Subcutaneous adipose tissue (tissue), 4 donors: ENCODE measurements around the gene ATCAY. TPM values are rescaled to one million over a fixed set of nuclear protein-coding genes. Genes with fewer than 3 reads are reported as not detected.

Source experiments
- total RNA-seq, 4 donors: library from RNA; depleted of rRNA; stranded (reverse); fragments of >200 nt; gene quantifications; one replicate each; pipeline ENCODE4 v1.1.0, GENCODE V29; 2016
- TF ChIP-seq, protein P1 (sequence below): fragments of 450-650 bp; IDR thresholded peaks from one replicate; pipeline ENCODE4 v1.5.1; 2016; ENCODE audit warnings: low read depth, mild to moderate bottlenecking, control low read depth, antibody characterized with exemption, moderate library complexity

ATCAY gene
- total RNA-seq, 4 donors from 2014 or later = not detected

DNA sequence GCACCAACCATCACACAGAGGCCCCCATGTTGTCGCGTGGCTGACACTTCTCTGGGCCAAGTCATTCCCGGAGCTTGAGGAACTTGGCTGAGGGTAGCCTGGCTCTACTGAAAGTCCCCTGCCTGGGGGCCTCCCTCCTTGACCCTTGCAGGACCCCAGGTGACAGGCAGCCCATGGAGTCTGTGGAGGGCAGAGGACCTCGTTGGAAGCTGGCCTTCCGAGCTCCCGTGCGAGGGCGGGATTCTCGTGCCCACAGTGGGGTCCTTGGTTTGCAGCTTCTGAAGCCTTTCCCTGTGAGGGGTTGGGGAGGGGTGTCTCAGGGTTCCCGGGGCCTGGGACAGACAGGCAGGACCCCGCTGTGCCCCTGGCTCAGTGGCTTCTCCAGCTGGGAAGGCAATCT, 68.8 kb downstream of the ATCAY start:
- TF ChIP-seq, protein P1, sequence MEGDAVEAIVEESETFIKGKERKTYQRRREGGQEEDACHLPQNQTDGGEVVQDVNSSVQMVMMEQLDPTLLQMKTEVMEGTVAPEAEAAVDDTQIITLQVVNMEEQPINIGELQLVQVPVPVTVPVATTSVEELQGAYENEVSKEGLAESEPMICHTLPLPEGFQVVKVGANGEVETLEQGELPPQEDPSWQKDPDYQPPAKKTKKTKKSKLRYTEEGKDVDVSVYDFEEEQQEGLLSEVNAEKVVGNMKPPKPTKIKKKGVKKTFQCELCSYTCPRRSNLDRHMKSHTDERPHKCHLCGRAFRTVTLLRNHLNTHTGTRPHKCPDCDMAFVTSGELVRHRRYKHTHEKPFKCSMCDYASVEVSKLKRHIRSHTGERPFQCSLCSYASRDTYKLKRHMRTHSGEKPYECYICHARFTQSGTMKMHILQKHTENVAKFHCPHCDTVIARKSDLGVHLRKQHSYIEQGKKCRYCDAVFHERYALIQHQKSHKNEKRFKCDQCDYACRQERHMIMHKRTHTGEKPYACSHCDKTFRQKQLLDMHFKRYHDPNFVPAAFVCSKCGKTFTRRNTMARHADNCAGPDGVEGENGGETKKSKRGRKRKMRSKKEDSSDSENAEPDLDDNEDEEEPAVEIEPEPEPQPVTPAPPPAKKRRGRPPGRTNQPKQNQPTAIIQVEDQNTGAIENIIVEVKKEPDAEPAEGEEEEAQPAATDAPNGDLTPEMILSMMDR = no peak

DNA sequence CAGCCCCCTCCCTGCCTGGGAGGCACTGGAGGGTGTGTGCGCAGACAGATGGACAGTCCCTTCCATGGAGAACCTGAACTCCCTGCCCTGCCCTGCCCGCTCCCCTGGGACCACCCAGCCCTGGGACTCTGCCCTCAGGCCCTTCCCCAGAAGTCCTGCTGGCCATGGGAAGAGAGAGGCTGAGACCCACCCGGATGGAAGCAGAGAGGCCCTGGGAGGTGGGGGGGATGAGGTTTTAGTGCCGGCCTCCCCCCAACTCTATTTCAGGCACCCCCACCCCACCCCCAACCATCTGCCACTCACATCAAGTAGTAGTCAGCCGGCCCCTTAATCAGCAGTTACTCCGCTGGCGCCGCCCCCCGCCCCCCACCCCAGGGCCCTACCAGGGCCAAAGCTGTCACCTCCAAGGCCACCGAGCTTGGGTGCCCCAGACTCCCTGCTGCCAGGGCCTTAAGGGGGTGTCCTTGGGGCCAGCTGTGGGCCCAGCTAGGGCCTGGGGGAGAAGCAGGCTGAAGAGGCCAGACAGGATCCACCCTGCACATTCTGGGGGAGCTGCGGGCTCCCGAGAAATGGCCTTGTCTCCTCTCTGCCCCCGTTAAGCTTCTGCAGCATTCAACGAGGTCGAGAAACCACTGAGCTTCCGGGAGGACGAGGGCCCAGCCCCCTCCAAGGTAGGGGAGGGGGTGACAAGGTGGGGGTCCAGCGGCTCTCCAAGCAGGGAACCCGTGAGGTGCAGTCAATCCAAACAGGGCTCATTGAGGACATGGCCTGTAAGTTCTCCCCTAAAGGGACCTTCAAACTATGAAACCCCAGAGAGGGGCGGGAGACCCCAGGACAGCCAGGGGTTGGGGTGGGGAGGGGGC, 69.7 kb downstream of the ATCAY start:
- TF ChIP-seq, protein P1 = no peak

DNA sequence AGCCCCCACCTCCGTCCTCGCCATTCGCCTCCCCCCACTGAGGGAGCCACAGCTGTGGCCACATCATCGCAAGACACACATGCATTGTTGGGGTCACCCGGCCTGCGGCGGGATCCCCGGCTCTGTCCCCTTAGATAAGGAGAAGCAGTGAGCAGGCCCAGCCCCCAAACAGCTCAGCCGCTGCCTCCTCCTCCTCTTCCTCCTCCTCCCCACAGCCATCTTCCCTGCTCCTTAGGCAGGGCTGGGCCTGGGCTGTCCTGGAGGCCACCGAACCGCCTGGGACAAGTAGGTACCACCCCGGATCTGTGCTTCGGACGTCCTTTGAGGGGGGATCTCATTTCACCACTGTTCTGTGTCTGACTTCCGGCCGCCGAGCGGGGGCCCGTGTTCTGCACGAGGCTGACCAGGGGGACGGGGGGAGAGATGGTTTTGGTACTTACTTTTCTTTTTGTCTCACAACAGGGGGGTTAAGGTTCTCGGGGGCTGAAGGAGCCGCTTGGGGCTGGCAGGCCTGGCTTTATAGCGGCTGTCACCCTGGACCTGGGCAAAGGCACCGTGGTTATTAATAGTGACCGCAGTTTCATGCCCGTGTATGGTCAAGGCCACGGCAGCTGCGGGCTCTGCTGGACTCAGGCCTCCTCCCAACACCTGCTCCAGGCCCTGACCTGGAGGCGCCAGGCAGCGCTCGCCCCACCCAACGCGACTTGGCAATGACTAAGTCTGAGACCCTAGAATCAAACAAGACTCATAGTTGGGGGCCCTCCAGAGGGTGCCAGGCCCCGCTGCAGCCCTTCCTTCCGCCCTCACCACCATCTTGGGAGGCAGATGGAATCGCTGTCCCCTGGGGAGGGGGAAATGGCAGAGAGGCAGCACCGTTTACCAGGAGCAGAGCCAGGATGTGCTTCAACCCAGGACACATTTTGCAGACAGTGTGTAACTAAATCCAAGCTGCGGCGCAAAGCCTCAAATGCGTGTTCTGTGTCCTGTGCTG, 70.7 kb downstream of the ATCAY start:
- TF ChIP-seq, protein P1 = no peak

DNA sequence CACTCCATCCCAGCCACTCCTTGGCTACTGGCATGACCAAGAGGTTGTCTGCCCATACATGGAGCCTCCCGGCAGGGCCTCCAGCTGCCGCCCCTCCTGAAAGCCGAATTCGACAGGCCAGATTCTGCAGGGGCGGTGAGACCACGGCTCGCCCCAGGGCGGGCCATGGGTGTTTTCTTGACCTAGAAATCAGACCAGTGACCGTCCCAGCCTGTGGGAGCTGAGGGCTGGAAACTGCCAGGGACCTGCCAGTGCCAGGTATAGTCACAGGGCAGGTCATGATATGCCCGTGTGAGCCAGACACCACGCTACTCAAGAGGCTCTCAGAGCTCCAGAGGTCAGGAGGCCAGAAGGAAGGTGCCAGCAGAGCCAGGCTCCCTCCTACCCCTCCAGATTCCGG, 73.6 kb downstream of the ATCAY start:
- TF ChIP-seq, protein P1 = no peak

DNA sequence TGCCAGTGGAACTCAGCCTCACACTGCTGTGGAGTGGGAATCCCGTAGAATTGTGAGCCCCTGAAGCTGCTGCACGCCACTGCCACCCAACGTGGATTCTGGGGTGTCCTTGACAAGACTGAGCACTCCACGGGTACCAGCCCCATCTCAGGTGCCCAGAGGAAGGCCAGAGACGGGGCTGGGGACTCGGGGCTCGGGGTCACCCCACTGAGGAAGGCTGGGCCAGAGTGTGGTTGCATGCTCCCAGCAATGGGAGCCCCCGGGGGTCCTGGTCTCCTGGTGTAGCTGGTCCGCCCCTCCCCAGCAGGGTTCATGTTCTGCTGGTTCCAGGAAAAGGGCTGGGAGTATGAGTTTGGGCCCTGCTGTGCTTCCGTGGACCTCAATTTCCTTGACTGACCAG, 75.2 kb downstream of the ATCAY start:
- TF ChIP-seq, protein P1 = no peak

DNA sequence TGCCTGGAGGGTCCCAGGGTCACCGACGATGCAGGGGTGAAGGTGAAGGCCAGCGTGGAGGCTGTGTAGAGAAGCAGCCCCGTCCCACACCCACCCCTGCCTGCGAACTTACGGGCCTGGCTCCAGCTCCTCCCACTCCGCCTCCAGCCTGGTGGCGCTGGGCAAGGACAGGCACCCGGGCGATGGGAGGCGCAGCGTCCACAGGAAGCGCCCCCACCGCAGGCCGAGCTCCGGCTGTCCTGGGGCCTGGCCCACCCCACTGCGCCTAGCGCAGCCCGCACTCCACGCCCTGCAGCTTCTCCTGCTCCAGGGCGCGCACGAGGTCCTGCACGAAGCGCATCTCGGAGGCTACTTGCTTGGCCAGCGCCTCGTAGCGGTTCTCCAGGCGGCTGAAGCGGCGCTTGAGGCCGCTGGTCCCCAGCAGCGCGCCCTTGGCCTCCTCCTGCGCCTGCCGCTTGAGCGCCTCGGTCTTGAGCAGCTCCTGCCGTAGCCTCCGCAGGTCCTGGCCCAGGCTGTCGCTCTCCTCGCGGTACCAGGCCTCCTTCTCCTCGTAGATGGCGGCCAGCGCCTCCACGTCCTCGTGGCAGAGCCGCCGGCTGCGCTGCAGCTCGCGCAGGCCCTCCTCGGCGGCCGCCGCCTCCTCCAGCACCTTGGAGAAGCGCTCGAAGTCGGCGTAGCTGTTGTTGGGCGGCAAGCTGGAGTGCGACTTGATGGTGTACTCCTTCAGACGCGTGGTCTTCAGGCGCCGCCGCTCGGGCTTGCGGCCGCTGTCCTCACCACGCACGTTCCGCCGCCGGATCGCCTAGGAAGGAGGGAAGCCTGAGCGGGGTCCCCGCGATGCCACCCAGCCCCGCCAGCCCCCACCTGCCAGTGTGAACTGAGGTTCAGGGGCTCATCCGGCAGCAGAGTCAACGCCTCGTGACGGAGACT, 78.6 kb downstream of the ATCAY start:
- TF ChIP-seq, protein P1 = no peak
